Lower lobe of right lung (tissue), 2 donors: ENCODE results near the gene FIGNL1. TPM values are rescaled to one million over a fixed set of nuclear protein-coding genes. Genes with fewer than 3 reads are reported as not detected.

Experiments used
- ATAC-seq, 2 donors: fragments of 200-7000 bp; cut with Tn5 transposase; one replicate each; pipeline ENCODE4 v1.9.1; 2020 to 2022; ENCODE audit warnings: mild to moderate bottlenecking in 2 of 2, moderate library complexity in 2 of 2
- DNase-seq: peaks from one replicate; pipeline ENCODE4 v3.0.0-alpha.2; 2020
- H3K27ac ChIP-seq: fragments of 200-600 bp; one replicate; pipeline ENCODE4 v1.8.0; 2022
- H3K27me3 ChIP-seq: fragments of 200-600 bp; one replicate; pipeline ENCODE4 v1.8.0; 2022; ENCODE audit warnings: low read depth
- H3K36me3 ChIP-seq: fragments of 200-600 bp; one replicate; pipeline ENCODE4 v1.8.0; 2022; ENCODE audit warnings: mild to moderate bottlenecking
- H3K4me1 ChIP-seq: fragments of 200-600 bp; one replicate; pipeline ENCODE4 v1.8.0; 2022
- H3K4me3 ChIP-seq: fragments of 200-600 bp; one replicate; pipeline ENCODE4 v1.8.0; 2022; ENCODE audit warnings: mild to moderate bottlenecking
- H3K9me3 ChIP-seq: fragments of 200-600 bp; one replicate; pipeline ENCODE4 v1.8.0; 2022
- CTCF ChIP-seq: fragments of 200-600 bp; IDR thresholded peaks from one replicate; pipeline ENCODE4 v1.8.0; 2022; ENCODE audit warnings: antibody characterized with exemption, mild to moderate bottlenecking
- intact Hi-C: fragments of 100-400 bp; cut with DNase I; formaldehyde crosslinking; loops from one replicate; pipeline ENCODE4 v1.11.0; 2022
- total RNA-seq: library from RNA; stranded (reverse); fragmentation: NEBNext Ultra II Directional; extraction: Animal tissue kit (Norgen Biotek cat#: 25700); gene quantifications from one replicate; pipeline ENCODE4 v1.2.1, GENCODE V29; 2021
- donor health status: DM: no; HTN: yes; CAD: no; lungs with severe emphysema.

FIGNL1 gene
- total RNA-seq, 1 donor from 2014 or later = 5.0 TPM

- no peak for TF ChIP-seq CTCF
- no peaks in the 10 kb centered on the region for H3K4me1 ChIP-seq
- no peak overlapping the region for H3K27ac ChIP-seq
- ATAC-seq = no peak
- H3K4me3 ChIP-seq = no peak overlapping the region
- H3K9me3 ChIP-seq = no peaks in the 10 kb centered on the region
- DNase-seq = no peak
- no peaks in the 10 kb centered on the region for H3K27me3 ChIP-seq
- intact Hi-C loops = no loop called here
- H3K36me3 ChIP-seq = no peaks in the 10 kb centered on the region
Observed at GRCh38 chr7:50426280-50427045, 23.7 kb downstream of the FIGNL1 start.

GRCh38 chr7:50425318-50425717 lies 24.8 kb downstream of the FIGNL1 start:
- intact Hi-C loops = no loop called here
- H3K4me3 ChIP-seq = no peak overlapping the region
- no peaks in the 10 kb centered on the region for H3K36me3 ChIP-seq
- no peaks in the 10 kb centered on the region for H3K4me1 ChIP-seq
- H3K27ac ChIP-seq = no peak overlapping the region
- no peak for ATAC-seq
- TF ChIP-seq CTCF = no peak
- no peaks in the 10 kb centered on the region for H3K27me3 ChIP-seq
- no peaks in the 10 kb centered on the region for H3K9me3 ChIP-seq
- DNase-seq = no peak

GRCh38 chr7:50423860-50424259 lies 26.3 kb downstream of the FIGNL1 start:
- H3K4me1 ChIP-seq = no peaks in the 10 kb centered on the region
- H3K36me3 ChIP-seq = no peaks in the 10 kb centered on the region
- H3K27me3 ChIP-seq = no peaks in the 10 kb centered on the region
- no peak overlapping the region for H3K27ac ChIP-seq
- intact Hi-C loops = no loop called here
- no peak for TF ChIP-seq CTCF
- H3K4me3 ChIP-seq = no peak overlapping the region
- ATAC-seq = no peak
- no peaks in the 10 kb centered on the region for H3K9me3 ChIP-seq
- no peak for DNase-seq

GRCh38 chr7:50422858-50423257 lies 27.3 kb downstream of the FIGNL1 start:
- DNase-seq (no peak), ATAC-seq (peak in 1 of 2 donors; percentile 45)
- no peaks in the 10 kb centered on the region for H3K27me3 ChIP-seq
- TF ChIP-seq CTCF = no peak
- intact Hi-C loops = no loop called here
- no peaks in the 10 kb centered on the region for H3K36me3 ChIP-seq
- H3K4me3 ChIP-seq = no peak overlapping the region
- H3K27ac ChIP-seq = no peak overlapping the region
- H3K4me1 ChIP-seq = no peaks in the 10 kb centered on the region
- no peaks in the 10 kb centered on the region for H3K9me3 ChIP-seq

GRCh38 chr7:50421043-50421442 lies 29.1 kb downstream of the FIGNL1 start:
- Histone ChIP-seq H3K4me1 (peaks cover 6% of the 10 kb centered on the region), H3K27me3 (no peaks in the 10 kb centered on the region), H3K36me3 (no peaks in the 10 kb centered on the region), H3K9me3 (no peaks in the 10 kb centered on the region), H3K4me3 (no peak overlapping the region), H3K27ac (no peak overlapping the region)
- ATAC-seq (no peak), DNase-seq (no peak)
- no peak for TF ChIP-seq CTCF
- intact Hi-C loops = no loop called here
